HepG2 (cell line): ENCODE results near the gene MFSD6.

Source experiments
- RBM22 ChIP-seq: fragments of 200-400 bp; formaldehyde crosslinking; optimal IDR thresholded peaks from 2 replicates; pipeline ENCODE3; 2017; ENCODE audit warnings: mild to moderate bottlenecking, low read length, moderate library complexity
- SMAD3 ChIP-seq: sonication (generic); formaldehyde crosslinking; IDR thresholded peaks from 2 replicates; pipeline ENCODE4 v1.4.0; 2020; ENCODE audit warnings: missing genetic modification reagents

DNA sequence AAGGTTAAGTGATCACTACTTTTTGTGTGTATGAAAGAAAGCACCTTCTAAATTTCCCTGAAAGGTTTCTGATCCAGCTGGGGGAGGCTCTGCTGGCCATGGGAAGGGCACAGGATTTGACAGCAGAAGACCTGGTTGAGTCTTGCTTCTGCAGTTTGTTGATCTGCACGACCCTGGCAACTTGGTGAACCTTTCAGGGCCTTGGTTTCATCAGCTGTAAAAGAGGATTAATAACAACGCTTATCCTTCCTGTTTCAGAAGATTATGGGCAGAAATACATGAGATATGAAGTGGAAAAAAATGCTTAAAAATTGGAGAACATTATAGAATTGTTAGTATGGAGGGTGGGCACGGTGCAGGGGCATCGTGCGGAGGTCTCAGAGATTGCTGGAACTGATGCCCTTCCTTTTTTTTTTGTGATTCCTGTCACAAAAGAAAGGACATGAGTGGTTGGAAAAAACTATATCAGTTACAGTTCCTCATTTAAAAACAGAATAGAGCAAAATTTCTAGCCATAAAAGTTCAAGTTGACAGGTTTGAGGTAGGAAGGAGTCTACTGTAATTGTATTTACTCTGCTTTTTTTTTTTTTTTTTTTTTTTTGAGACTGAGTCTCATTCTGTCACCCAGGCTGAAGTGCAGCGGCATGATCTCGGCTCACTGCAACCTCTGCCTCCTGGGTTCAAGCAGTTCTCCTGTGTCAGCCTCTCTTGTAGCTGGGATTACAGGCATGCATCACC is 47.4 kb downstream of the MFSD6 start:
- no peak for TF ChIP-seq SMAD3
- TF ChIP-seq RBM22: no peak
